Astrocyte (in vitro differentiated cells and primary cell): ENCODE results near the gene CTSZ. TPM values are rescaled to one million over a fixed set of nuclear protein-coding genes. Genes with fewer than 3 reads are reported as not detected.

ENCODE experiments used
- DNase-seq: peaks from one replicate; pipeline ENCODE4 v3.0.0-alpha.2; 2010; ENCODE audit warnings: low read depth
- FAIRE-seq: peaks from 2 replicates; lab custom pipeline; 2011; peaks lifted over from hg19 to GRCh38; lab: Jason Lieb, UNC
- H2AFZ ChIP-seq: 2 replicates; pipeline ENCODE4 v1.6.0; 2012; ENCODE audit warnings: low read depth, low read length, inconsistent platforms
- H3K27ac ChIP-seq: 2 replicates; pipeline ENCODE4 v1.5.1; 2011; ENCODE audit warnings: low read depth, low read length, inconsistent platforms
- H3K27me3 ChIP-seq: 2 replicates; pipeline ENCODE4 v1.6.0; 2011; ENCODE audit warnings: low read length, inconsistent platforms; ENCODE audit not compliant: insufficient read depth
- H3K36me3 ChIP-seq: 2 replicates; pipeline ENCODE4 v1.5.1; 2011; ENCODE audit warnings: low read length, inconsistent platforms; ENCODE audit not compliant: insufficient read depth
- H3K4me1 ChIP-seq: 2 replicates; pipeline ENCODE4 v1.5.1; 2011; ENCODE audit warnings: low read length, inconsistent platforms; ENCODE audit not compliant: insufficient read depth
- H3K4me2 ChIP-seq: 2 replicates; pipeline ENCODE4 v1.6.0; 2012; ENCODE audit warnings: low read length, inconsistent platforms
- H3K4me3 ChIP-seq: 2 replicates; pipeline ENCODE4 v1.5.1; 2011; ENCODE audit warnings: low read depth, mild to moderate bottlenecking, low read length, inconsistent platforms; ENCODE audit not compliant: insufficient read depth
- H3K79me2 ChIP-seq: 2 replicates; pipeline ENCODE4 v1.6.0; 2012; ENCODE audit warnings: mild to moderate bottlenecking, low read length, inconsistent platforms; ENCODE audit not compliant: insufficient read depth
- H3K9ac ChIP-seq: 2 replicates; pipeline ENCODE4 v1.6.0; 2012; ENCODE audit warnings: mild to moderate bottlenecking, low read length, inconsistent platforms
- H3K9me3 ChIP-seq: 2 replicates; pipeline ENCODE4 v1.5.1; 2012; ENCODE audit warnings: low read depth, mild to moderate bottlenecking, low read length, inconsistent platforms; ENCODE audit not compliant: insufficient read depth
- H4K20me1 ChIP-seq: 2 replicates; pipeline ENCODE4 v1.6.0; 2012; ENCODE audit warnings: low read length, inconsistent platforms; ENCODE audit not compliant: insufficient read depth
- H3K27ac Mint-ChIP-seq: one replicate; pipeline ENCODE4 v1.8.0; 2021; ENCODE audit warnings: mild to moderate bottlenecking, mixed read lengths; ENCODE audit not compliant: unreplicated experiment
- H3K27me3 Mint-ChIP-seq: one replicate; pipeline ENCODE4 v1.8.0; 2021; ENCODE audit warnings: low read depth, mixed read lengths; ENCODE audit not compliant: unreplicated experiment
- H3K36me3 Mint-ChIP-seq: one replicate; pipeline ENCODE4 v1.8.0; 2021; ENCODE audit warnings: low read depth, mixed read lengths; ENCODE audit not compliant: unreplicated experiment
- H3K4me1 Mint-ChIP-seq: one replicate; pipeline ENCODE4 v1.8.0; 2021; ENCODE audit warnings: low read depth, mixed read lengths; ENCODE audit not compliant: unreplicated experiment
- H3K4me3 Mint-ChIP-seq: one replicate; pipeline ENCODE4 v1.8.0; 2021; ENCODE audit warnings: mild to moderate bottlenecking, moderate library complexity, mixed read lengths; ENCODE audit not compliant: unreplicated experiment
- H3K9me3 Mint-ChIP-seq: one replicate; pipeline ENCODE4 v1.8.0; 2021; ENCODE audit warnings: mild to moderate bottlenecking, mixed read lengths; ENCODE audit not compliant: unreplicated experiment
- CTCF ChIP-seq: IDR thresholded peaks from 2 replicates; pipeline ENCODE4 v1.5.1; 2011; ENCODE audit warnings: low read depth, mild to moderate bottlenecking, inconsistent platforms, low read length, moderate library complexity; ENCODE audit not compliant: insufficient read depth
- EZH2 ChIP-seq: IDR thresholded peaks from 2 replicates; pipeline ENCODE4 v1.6.1; 2012; ENCODE audit warnings: mild to moderate bottlenecking, low read length, inconsistent platforms; ENCODE audit not compliant: insufficient read depth
- total RNA-seq: library from RNA; stranded (reverse); gene quantifications from 2 replicates; pipeline ENCODE4 v1.2.1, GENCODE V29; 2021

Gene CTSZ
- total RNA-seq, 1 donor from 2014 or later, result 112 TPM

GRCh38 chr20:58990651-58991445 lies 16.2 kb downstream of the CTSZ start:
- FAIRE-seq, result no peak
- Histone ChIP-seq H3K9me3 (no peaks in the 10 kb centered on the region), H3K36me3 (peaks cover 62% of the 10 kb centered on the region)

GRCh38 chr20:58989196-58989595 lies 17.9 kb downstream of the CTSZ start:
- H3K4me3 ChIP-seq, result no peak overlapping the region
- H3K27me3 Mint-ChIP-seq, result no peaks in the 10 kb centered on the region
- H3K27me3 ChIP-seq, result no peaks in the 10 kb centered on the region
- H2AFZ ChIP-seq, result no peak overlapping the region
- H3K9me3 Mint-ChIP-seq, result no peaks in the 10 kb centered on the region
- no peak overlapping the region for H3K27ac ChIP-seq
- no peak overlapping the region for H3K9ac ChIP-seq
- no peaks in the 10 kb centered on the region for H3K4me1 ChIP-seq
- H4K20me1 ChIP-seq, result peaks cover 40% of the 10 kb centered on the region
- H3K79me2 ChIP-seq, result peaks cover 28% of the 10 kb centered on the region
- TF ChIP-seq CTCF (no peak), EZH2 (no peak)
- H3K4me2 ChIP-seq, result no peak overlapping the region
- peaks cover 3% of the 10 kb centered on the region for H3K4me1 Mint-ChIP-seq
- peaks cover 50% of the 10 kb centered on the region for H3K36me3 ChIP-seq
- no peak overlapping the region for H3K4me3 Mint-ChIP-seq
- H3K27ac Mint-ChIP-seq, result no peak overlapping the region
- FAIRE-seq (no peak), DNase-seq (no peak)
- no peaks in the 10 kb centered on the region for H3K36me3 Mint-ChIP-seq
- no peaks in the 10 kb centered on the region for H3K9me3 ChIP-seq

More at GRCh38 chr20:58990651-58991445, 16.2 kb downstream of the CTSZ start:
- TF ChIP-seq EZH2 (no peak), CTCF (no peak)
- Mint-ChIP-seq H3K36me3 (peaks cover 2% of the 10 kb centered on the region), H3K27ac (no peak overlapping the region), H3K4me1 (peaks cover 3% of the 10 kb centered on the region), H3K9me3 (no peaks in the 10 kb centered on the region), H3K27me3 (no peaks in the 10 kb centered on the region), H3K4me3 (no peak overlapping the region)
- Histone ChIP-seq H3K27me3 (no peaks in the 10 kb centered on the region), H3K4me3 (no peak overlapping the region), H3K4me2 (no peak overlapping the region), H3K79me2 (peaks cover 12% of the 10 kb centered on the region), H4K20me1 (peaks cover 24% of the 10 kb centered on the region), H2AFZ (no peak overlapping the region), H3K4me1 (no peaks in the 10 kb centered on the region), H3K27ac (no peak overlapping the region), H3K9ac (no peak overlapping the region)
- no peak for DNase-seq

- H3K27ac ChIP-seq, result no peak overlapping the region
- FAIRE-seq, result no peak
- TF ChIP-seq CTCF (no peak), EZH2 (no peak)
Observed at GRCh38 chr20:58988565-58988882, 18.5 kb downstream of the CTSZ start.

More at GRCh38 chr20:58988565-58988882, 18.5 kb downstream of the CTSZ start:
- Mint-ChIP-seq H3K27ac (no peak overlapping the region), H3K4me1 (peaks cover 9% of the 10 kb centered on the region), H3K36me3 (no peaks in the 10 kb centered on the region), H3K9me3 (no peaks in the 10 kb centered on the region), H3K4me3 (no peak overlapping the region), H3K27me3 (no peaks in the 10 kb centered on the region)
- H3K9me3 ChIP-seq, result no peaks in the 10 kb centered on the region
- no peaks in the 10 kb centered on the region for H3K4me1 ChIP-seq
- no peak overlapping the region for H3K4me2 ChIP-seq
- H3K27me3 ChIP-seq, result no peaks in the 10 kb centered on the region
- H3K9ac ChIP-seq, result no peak overlapping the region
- H3K79me2 ChIP-seq, result peaks cover 35% of the 10 kb centered on the region
- H4K20me1 ChIP-seq, result peaks cover 47% of the 10 kb centered on the region
- H3K4me3 ChIP-seq, result no peak overlapping the region
- H2AFZ ChIP-seq, result no peak overlapping the region
- no peak for DNase-seq
- H3K36me3 ChIP-seq, result peaks cover 44% of the 10 kb centered on the region
